ENCODE results near the gene RGS3. TPM values are rescaled to one million over a fixed set of nuclear protein-coding genes. Genes with fewer than 3 reads are reported as not detected.

The RGS3 gene
- total and polyA plus RNA-seq, 2 of the 13 experiments (the other 11 are each of a cell fraction or from before 2014, with no cell fraction given), result 17.1 to 28.8 TPM

DNA sequence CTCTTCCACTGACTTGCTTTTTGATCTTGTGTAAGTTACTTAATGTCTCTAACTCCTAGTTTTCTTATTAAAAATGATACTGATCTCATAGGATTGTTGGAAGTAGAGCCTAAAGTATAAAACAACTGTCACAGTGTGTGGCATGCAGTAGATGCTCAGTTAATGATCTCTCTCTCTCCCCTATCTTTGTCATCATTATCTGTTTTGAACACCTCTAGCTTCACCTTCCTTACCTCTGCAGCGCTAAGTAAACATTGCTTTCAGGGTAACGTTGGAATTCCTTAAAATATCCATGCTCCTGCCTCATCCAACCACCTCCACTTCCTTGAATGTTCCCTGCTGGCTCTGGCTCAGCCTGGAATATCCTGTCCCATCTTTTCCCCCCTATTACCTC, 110.4 kb downstream of the RGS3 start (continued):
- no peak for TF ChIP-seq ZNF407 (CRISPR knock-in tag; IDR thresholded peaks at IDR 0.05; ENCODE audit: not compliant biosample characterization)
- TF ChIP-seq ZFX (CRISPR knock-in tag; IDR thresholded peaks at IDR 0.05; ENCODE audit: low read depth), result no peak
- no peak for TF ChIP-seq CENPT (CRISPR knock-in tag; IDR thresholded peaks at IDR 0.05; ENCODE audit: low read depth)
- no peak for TF ChIP-seq MED8 (CRISPR knock-in tag; IDR thresholded peaks at IDR 0.05; ENCODE audit: insufficient replicate concordance)
- TF ChIP-seq ZNF616 (CRISPR knock-in tag; IDR thresholded peaks at IDR 0.05; ENCODE audit: low read depth), result no peak
- no peak for TF ChIP-seq SNAI1 (CRISPR knock-in tag; IDR thresholded peaks at IDR 0.05; ENCODE audit: borderline replicate concordance)
- no peak for TF ChIP-seq MIER2 (CRISPR knock-in tag; IDR thresholded peaks at IDR 0.05)
- TF ChIP-seq ZSCAN12 (CRISPR knock-in tag; IDR thresholded peaks at IDR 0.05), result no peak
- TF ChIP-seq NR2F2 (IDR thresholded peaks at IDR 0.05; ENCODE audit: borderline replicate concordance, low read depth), result no peak
- TF ChIP-seq CCAR2 (optimal IDR thresholded peaks at IDR 0.05; ENCODE audit: low read depth, low read length), result no peak
